Activated CD4-positive, alpha-beta T cell treated with anti-CD3 and anti-CD28 coated beads, Interleukin-2, amount 10 ng/mL, durations not matched to agents 24 days and 14 days (primary cell): Measurements from ENCODE around the gene ATXN2. TPM values are rescaled to one million over a fixed set of nuclear protein-coding genes. Genes with fewer than 3 reads are reported as not detected.
A peak's percentile ranks its signal among the peaks of the same experiment; 100 is the strongest.
"Not testable (repeated sequence)": the region's sequence is repeated elsewhere in the genome, so short reads cannot be mapped to it uniquely, and the experiment has no call there.

Experiments used
- DNase-seq: peaks from one replicate; pipeline ENCODE4 v3.0.0; 2022
- H3K27ac Mint-ChIP-seq: one replicate; pipeline ENCODE4 v1.8.0; 2022; ENCODE audit warnings: mild to moderate bottlenecking, mixed read lengths
- H3K27me3 Mint-ChIP-seq: one replicate; pipeline ENCODE4 v1.8.0; 2022; ENCODE audit warnings: mixed read lengths
- H3K36me3 Mint-ChIP-seq: one replicate; pipeline ENCODE4 v1.8.0; 2022; ENCODE audit warnings: low read depth, mild to moderate bottlenecking, mixed read lengths
- H3K4me1 Mint-ChIP-seq: one replicate; pipeline ENCODE4 v1.8.0; 2021; ENCODE audit warnings: mixed read lengths
- H3K4me3 Mint-ChIP-seq: one replicate; pipeline ENCODE4 v1.8.0; 2022; ENCODE audit warnings: mild to moderate bottlenecking, moderate library complexity, mixed read lengths
- H3K9me3 Mint-ChIP-seq: one replicate; pipeline ENCODE4 v1.8.0; 2021; ENCODE audit warnings: mixed read lengths
- intact Hi-C: fragments of 100-400 bp; cut with micrococcal nuclease; formaldehyde crosslinking; loops from one replicate; pipeline ENCODE4 v1.15.1; 2023
- total RNA-seq: library from RNA; stranded (reverse); gene quantifications from 2 replicates; pipeline ENCODE4 v1.2.3, GENCODE V29; 2022

Gene ATXN2
- total RNA-seq, result 49.3 and 53.0 TPM in 2 replicates

GRCh38 chr12:111598637-111599452 lies at the start of gene ATXN2:
Gene ATXN2 (minus strand): TSS chr12:111599315. CDS start chr12:111599034, 281 bp downstream.
- H3K4me3 Mint-ChIP-seq, result peak within 1 kb of the TSS; percentile 90
- peaks cover 17% of the 10 kb centered on the region for H3K4me1 Mint-ChIP-seq
- H3K9me3 Mint-ChIP-seq, result no peaks in the 10 kb centered on the region
- H3K27ac Mint-ChIP-seq, result peak within 1 kb of the TSS; percentile 76
- no peaks in the 10 kb centered on the region for H3K36me3 Mint-ChIP-seq
- peak; percentile 89 for DNase-seq
- no peaks in the 10 kb centered on the region for H3K27me3 Mint-ChIP-seq
- intact Hi-C loops, result loop anchor here (2.0 kb wide), 3 partner anchors 52 to 194 kb away; partner anchors contain the start of genes BRAP and SH2B3

GRCh38 chr12:111645433-111645832 lies 46.3 kb upstream of the ATXN2 start:
- Mint-ChIP-seq H3K4me1 (no peaks in the 10 kb centered on the region), H3K4me3 (no peak overlapping the region), H3K9me3 (no peaks in the 10 kb centered on the region), H3K27me3 (no peaks in the 10 kb centered on the region), H3K36me3 (peaks cover 49% of the 10 kb centered on the region), H3K27ac (no peak overlapping the region)
- intact Hi-C loops, result no loop called here
- DNase-seq, result no peak

GRCh38 chr12:111643427-111643826 lies 44.3 kb upstream of the ATXN2 start:
- intact Hi-C loops, result no loop called here
- no peak overlapping the region for H3K4me3 Mint-ChIP-seq
- DNase-seq, result no peak
- H3K27me3 Mint-ChIP-seq, result no peaks in the 10 kb centered on the region
- no peak overlapping the region for H3K27ac Mint-ChIP-seq
- H3K4me1 Mint-ChIP-seq, result no peaks in the 10 kb centered on the region
- no peaks in the 10 kb centered on the region for H3K9me3 Mint-ChIP-seq
- peaks cover 42% of the 10 kb centered on the region for H3K36me3 Mint-ChIP-seq

- Mint-ChIP-seq H3K27ac (no peak overlapping the region), H3K4me1 (no peaks in the 10 kb centered on the region), H3K36me3 (peaks cover 42% of the 10 kb centered on the region), H3K27me3 (no peaks in the 10 kb centered on the region), H3K4me3 (no peak overlapping the region), H3K9me3 (no peaks in the 10 kb centered on the region)
- DNase-seq, result no peak
- intact Hi-C loops, result no loop called here
Observed at GRCh38 chr12:111642681-111643426, 43.7 kb upstream of the ATXN2 start.

- Mint-ChIP-seq H3K9me3 (no peaks in the 10 kb centered on the region), H3K4me3 (no peak overlapping the region), H3K27ac (no peak overlapping the region), H3K4me1 (no peaks in the 10 kb centered on the region), H3K36me3 (peaks cover 21% of the 10 kb centered on the region), H3K27me3 (no peaks in the 10 kb centered on the region)
- no peak for DNase-seq
- intact Hi-C loops, result no loop called here
Observed at GRCh38 chr12:111640506-111640905, 41.4 kb upstream of the ATXN2 start.

- H3K4me1 Mint-ChIP-seq, result no peaks in the 10 kb centered on the region
- no peak for DNase-seq
- H3K27me3 Mint-ChIP-seq, result no peaks in the 10 kb centered on the region
- H3K9me3 Mint-ChIP-seq, result no peaks in the 10 kb centered on the region
- H3K4me3 Mint-ChIP-seq, result no peak overlapping the region
- no peak overlapping the region for H3K27ac Mint-ChIP-seq
- intact Hi-C loops, result no loop called here
- H3K36me3 Mint-ChIP-seq, result peaks cover 10% of the 10 kb centered on the region
Observed at GRCh38 chr12:111638556-111638955, 39.4 kb upstream of the ATXN2 start.

- no peak overlapping the region for H3K4me3 Mint-ChIP-seq
- DNase-seq, result no peak
- no peaks in the 10 kb centered on the region for H3K27me3 Mint-ChIP-seq
- intact Hi-C loops, result no loop called here
- H3K27ac Mint-ChIP-seq, result no peak overlapping the region
- no peaks in the 10 kb centered on the region for H3K36me3 Mint-ChIP-seq
- H3K4me1 Mint-ChIP-seq, result no peaks in the 10 kb centered on the region
- H3K9me3 Mint-ChIP-seq, result no peaks in the 10 kb centered on the region
Observed at GRCh38 chr12:111636209-111636945, 37.3 kb upstream of the ATXN2 start.

- Mint-ChIP-seq H3K9me3 (no peaks in the 10 kb centered on the region), H3K27ac (no peak overlapping the region), H3K4me3 (no peak overlapping the region), H3K4me1 (no peaks in the 10 kb centered on the region), H3K36me3 (no peaks in the 10 kb centered on the region), H3K27me3 (no peaks in the 10 kb centered on the region)
- DNase-seq, result no peak
- intact Hi-C loops, result no loop called here
Observed at GRCh38 chr12:111635524-111635923, 36.4 kb upstream of the ATXN2 start.

GRCh38 chr12:111628505-111629260 lies 29.6 kb upstream of the ATXN2 start:
- Mint-ChIP-seq H3K27me3 (no peaks in the 10 kb centered on the region), H3K4me1 (no peaks in the 10 kb centered on the region), H3K36me3 (no peaks in the 10 kb centered on the region), H3K4me3 (no peak overlapping the region), H3K27ac (no peak overlapping the region), H3K9me3 (no peaks in the 10 kb centered on the region)
- no peak for DNase-seq
- intact Hi-C loops, result no loop called here

- Mint-ChIP-seq H3K36me3 (no peaks in the 10 kb centered on the region), H3K27ac (no peak overlapping the region), H3K9me3 (no peaks in the 10 kb centered on the region), H3K4me1 (no peaks in the 10 kb centered on the region), H3K27me3 (no peaks in the 10 kb centered on the region), H3K4me3 (no peak overlapping the region)
- intact Hi-C loops, result no loop called here
- DNase-seq, result no peak
Observed at GRCh38 chr12:111626230-111626629, 27.1 kb upstream of the ATXN2 start.

GRCh38 chr12:111624540-111624939 lies 25.4 kb upstream of the ATXN2 start:
- DNase-seq, result no peak
- no peaks in the 10 kb centered on the region for H3K36me3 Mint-ChIP-seq
- no peaks in the 10 kb centered on the region for H3K9me3 Mint-ChIP-seq
- intact Hi-C loops, result no loop called here
- H3K27ac Mint-ChIP-seq, result no peak overlapping the region
- no peak overlapping the region for H3K4me3 Mint-ChIP-seq
- no peaks in the 10 kb centered on the region for H3K27me3 Mint-ChIP-seq
- no peaks in the 10 kb centered on the region for H3K4me1 Mint-ChIP-seq

GRCh38 chr12:111617841-111618240 lies 18.7 kb upstream of the ATXN2 start:
- intact Hi-C loops, H3K9me3 Mint-ChIP-seq, H3K4me1 Mint-ChIP-seq, DNase-seq, H3K36me3 Mint-ChIP-seq, H3K4me3 Mint-ChIP-seq, H3K27ac Mint-ChIP-seq, H3K27me3 Mint-ChIP-seq: not testable (repeated sequence)

GRCh38 chr12:111616177-111616623 lies 17.1 kb upstream of the ATXN2 start:
- H3K4me3 Mint-ChIP-seq, result no peak overlapping the region
- H3K27me3 Mint-ChIP-seq, result no peaks in the 10 kb centered on the region
- no peak for DNase-seq
- H3K9me3 Mint-ChIP-seq, result no peaks in the 10 kb centered on the region
- H3K36me3 Mint-ChIP-seq, result no peaks in the 10 kb centered on the region
- H3K4me1 Mint-ChIP-seq, result peaks cover 1% of the 10 kb centered on the region
- H3K27ac Mint-ChIP-seq, result no peak overlapping the region
- intact Hi-C loops, result no loop called here
